H1 (cell line): ENCODE measurements around the gene CRK. TPM values are rescaled to one million over a fixed set of nuclear protein-coding genes. Genes with fewer than 3 reads are reported as not detected.

Experiments
- CTCF ChIA-PET: fragments of 300-600 bp; sonication (Branson Sonifier 250); formaldehyde crosslinking; loops from one replicate; lab custom pipeline; 2021; ENCODE audit not compliant: partially characterized antibody; lab: Charles Lee
- POLR2A ChIA-PET: fragments of 300-600 bp; sonication (Branson Sonifier 250); formaldehyde crosslinking; loops from one replicate; lab custom pipeline; 2021; ENCODE audit warnings: inconsistent platforms; ENCODE audit not compliant: partially characterized antibody; lab: Charles Lee
- DNase-seq, 2 experiments: peaks; one replicate each; pipeline versions ENCODE4 v3.0.0 to v3.0.0-alpha.2; 2010 to 2022; ENCODE audit warnings: low spot score in 2 of 2, low read depth in 1 of 2, mixed read lengths in 1 of 2
- FAIRE-seq: peaks from 2 replicates; lab custom pipeline; 2011; peaks lifted over from hg19 to GRCh38; lab: Jason Lieb, UNC
- H2AFZ ChIP-seq: 2 replicates; pipeline ENCODE4 v1.8.1; 2012; ENCODE audit warnings: low read length, inconsistent platforms
- H2AK5ac ChIP-seq: 2 replicates; pipeline ENCODE4 v1.6.1; 2013; ENCODE audit warnings: low read depth, low read length
- H2BK120ac ChIP-seq: replicated peaks from 2 replicates; pipeline ENCODE3; 2013; ENCODE audit warnings: low read depth, low read length, inconsistent platforms
- H2BK12ac ChIP-seq: 2 replicates; pipeline ENCODE4 v1.6.1; 2013; ENCODE audit warnings: low read depth, low read length
- H2BK15ac ChIP-seq: 2 replicates; pipeline ENCODE4 v1.6.1; 2013; ENCODE audit warnings: low read length
- H2BK20ac ChIP-seq: 2 replicates; pipeline ENCODE4 v1.6.1; 2013; ENCODE audit warnings: low read length
- H2BK5ac ChIP-seq: 2 replicates; pipeline ENCODE4 v1.6.1; 2013; ENCODE audit warnings: low read depth, low read length
- H3K14ac ChIP-seq: 2 replicates; pipeline ENCODE4 v1.6.1; 2013; ENCODE audit warnings: inconsistent platforms; ENCODE audit not compliant: insufficient read length
- H3K18ac ChIP-seq: 2 replicates; pipeline ENCODE4 v1.6.1; 2013; ENCODE audit warnings: low read length; ENCODE audit errors: extremely low read depth
- H3K23ac ChIP-seq: 2 replicates; pipeline ENCODE4 v1.6.1; 2013; ENCODE audit warnings: inconsistent platforms; ENCODE audit not compliant: insufficient read length
- H3K23me2 ChIP-seq: 2 replicates; pipeline ENCODE4 v1.6.1; 2013; ENCODE audit warnings: low read depth, low read length
- H3K27ac ChIP-seq: 2 replicates; pipeline ENCODE4 v1.6.1; 2011; ENCODE audit warnings: low read depth, low read length, inconsistent platforms
- H3K27me3 ChIP-seq, 4 experiments: replicated peaks in 1 of 4; 1 replicate in 1 of 4; 2 replicates in 3 of 4; pipeline versions ENCODE4 v1.6.1 to v1.8.1; 2011 to 2013; ENCODE audit warnings: low read length in 3 of 4, mild to moderate bottlenecking in 3 of 4, inconsistent platforms in 2 of 4, mixed read lengths in 2 of 4, moderate library complexity in 1 of 4; ENCODE audit not compliant: control insufficient read depth in 3 of 4, insufficient read depth in 3 of 4; ENCODE audit errors: extremely low read depth in 1 of 4
- H3K36me3 ChIP-seq, 4 experiments: 2 replicates each; pipeline versions ENCODE4 v1.6.1 to v1.8.1; 2011 to 2013; ENCODE audit warnings: mild to moderate bottlenecking in 4 of 4, low read length in 3 of 4, moderate library complexity in 2 of 4, control low read depth in 1 of 4, inconsistent platforms in 1 of 4; ENCODE audit not compliant: insufficient read depth in 4 of 4, control insufficient read depth in 2 of 4
- H3K4ac ChIP-seq: replicated peaks from 2 replicates; pipeline ENCODE3; 2013; ENCODE audit warnings: low read length, low read depth, mixed read lengths, inconsistent platforms; ENCODE audit not compliant: insufficient read length
- H3K4me1 ChIP-seq, 4 experiments: replicated peaks in 1 of 4; 1 replicate in 1 of 4; 2 replicates in 3 of 4; pipeline versions ENCODE4 v1.6.1 to v1.8.1; 2011 to 2013; ENCODE audit warnings: low read length in 3 of 4, inconsistent platforms in 2 of 4, mixed read lengths in 1 of 4; ENCODE audit not compliant: insufficient read depth in 4 of 4, control insufficient read depth in 3 of 4
- H3K4me2 ChIP-seq, 2 experiments: 2 replicates each; pipeline versions ENCODE4 v1.6.1 to v1.8.1; 2011 to 2013; ENCODE audit warnings: low read depth in 2 of 2, low read length in 2 of 2, control low read depth in 1 of 2, inconsistent platforms in 1 of 2, mild to moderate bottlenecking in 1 of 2; ENCODE audit not compliant: insufficient read depth in 1 of 2
- H3K4me3 ChIP-seq, 4 experiments: fragments of 200-600, 300-600 bp in 1 of 4; sonication (generic), shearing (Covaris generic), sonication (Bioruptor Twin) in 1 of 4; 2 replicates each; pipeline versions ENCODE4 v1.5.1 to v1.8.1; 2011 to 2016; ENCODE audit warnings: low read length in 4 of 4, low read depth in 3 of 4, control low read depth in 2 of 4, inconsistent platforms in 2 of 4, mild to moderate bottlenecking in 2 of 4, mixed read lengths in 1 of 4, moderate library complexity in 1 of 4; ENCODE audit not compliant: insufficient read depth in 2 of 4; ENCODE audit errors: extremely low read depth in 1 of 4
- H3K56ac ChIP-seq: replicated peaks from 2 replicates; pipeline ENCODE3; 2013; ENCODE audit warnings: low read depth, mild to moderate bottlenecking, mixed read lengths, low read length, inconsistent platforms; ENCODE audit not compliant: insufficient read length
- H3K79me1 ChIP-seq: 2 replicates; pipeline ENCODE4 v1.6.1; 2013; ENCODE audit warnings: low read depth, low read length, control low read depth
- H3K79me2 ChIP-seq, 2 experiments: 2 replicates each; pipeline versions ENCODE4 v1.6.1 to v1.8.1; 2012 to 2013; ENCODE audit warnings: low read length in 2 of 2, mild to moderate bottlenecking in 2 of 2, inconsistent platforms in 1 of 2; ENCODE audit not compliant: insufficient read depth in 2 of 2, control insufficient read depth in 1 of 2
- H3K9ac ChIP-seq, 4 experiments: replicated peaks in 1 of 4; 1 replicate in 1 of 4; 2 replicates in 3 of 4; pipeline versions ENCODE4 v1.6.1 to v1.8.1; 2011 to 2013; ENCODE audit warnings: low read depth in 3 of 4, low read length in 3 of 4, control low read depth in 2 of 4, mild to moderate bottlenecking in 2 of 4, moderate library complexity in 2 of 4, inconsistent platforms in 1 of 4; ENCODE audit errors: extremely low read depth in 1 of 4
- H3K9me3 ChIP-seq, 2 experiments: 2 replicates each; pipeline versions ENCODE4 v1.6.1 to v1.8.1; 2012 to 2013; ENCODE audit warnings: mild to moderate bottlenecking in 2 of 2, moderate library complexity in 2 of 2, control low read depth in 1 of 2, inconsistent platforms in 1 of 2, low read depth in 1 of 2, low read length in 1 of 2, mixed read lengths in 1 of 2; ENCODE audit not compliant: insufficient read depth in 2 of 2
- H4K20me1 ChIP-seq, 2 experiments: replicated peaks in 1 of 2; 2 replicates each; pipeline versions ENCODE3 to v1.8.1; 2011 to 2013; ENCODE audit warnings: inconsistent platforms in 2 of 2, low read length in 2 of 2, mild to moderate bottlenecking in 1 of 2; ENCODE audit not compliant: insufficient read depth in 2 of 2, control insufficient read depth in 1 of 2
- H4K5ac ChIP-seq: 2 replicates; pipeline ENCODE4 v1.6.1; 2013; ENCODE audit warnings: low read length, low read depth, mixed read lengths, inconsistent platforms; ENCODE audit not compliant: insufficient read length
- H4K8ac ChIP-seq: 2 replicates; pipeline ENCODE4 v1.8.0; 2013; ENCODE audit warnings: mild to moderate bottlenecking, moderate library complexity, low read length, inconsistent platforms; ENCODE audit not compliant: insufficient read depth; ENCODE audit errors: extremely low read depth
- H4K91ac ChIP-seq: replicated peaks from 2 replicates; pipeline ENCODE3; 2013; ENCODE audit warnings: low read length, mixed read lengths, inconsistent platforms; ENCODE audit not compliant: insufficient read length
- BCL11A ChIP-seq, 2 experiments: IDR thresholded peaks; one replicate each; pipeline ENCODE4 v1.6.1; 2011; ENCODE audit warnings: low read depth in 2 of 2, low read length in 2 of 2, mild to moderate bottlenecking in 2 of 2
- CTCF ChIP-seq, 3 experiments: IDR thresholded peaks; 1 replicate in 2 of 3; 2 replicates in 1 of 3; pipeline versions ENCODE4 v1.5.1 to v1.6.1; 2011; ENCODE audit warnings: low read length in 3 of 3, mild to moderate bottlenecking in 3 of 3, inconsistent platforms in 2 of 3, low read depth in 1 of 3, moderate library complexity in 1 of 3; ENCODE audit not compliant: insufficient read depth in 1 of 3; ENCODE audit errors: control extremely low read depth in 1 of 3
- GABPA ChIP-seq: IDR thresholded peaks from 2 replicates; pipeline ENCODE4 v1.6.1; 2011; ENCODE audit warnings: mild to moderate bottlenecking, low read length, moderate library complexity, borderline replicate concordance; ENCODE audit not compliant: insufficient read depth
- NRF1 ChIP-seq: IDR thresholded peaks from 2 replicates; pipeline ENCODE4 v1.6.1; 2011; ENCODE audit warnings: mild to moderate bottlenecking, low read depth, low read length, improper control_type of control experiment
- PHF8 ChIP-seq: fragments of 200-600 bp; sonication (generic); conservative IDR thresholded peaks from 2 replicates; pipeline ENCODE4 v1.7.1; 2012; ENCODE audit warnings: low read depth, mild to moderate bottlenecking, inconsistent platforms, low read length, moderate library complexity
- RFX5 ChIP-seq: IDR thresholded peaks from 2 replicates; pipeline ENCODE4 v1.6.1; 2011; ENCODE audit warnings: low read depth, low read length, improper control_type of control experiment, borderline replicate concordance
- RNF2 ChIP-seq: fragments of 200-900, 300-1000 bp; sonication (generic); IDR thresholded peaks from 2 replicates; pipeline ENCODE4 v1.7.1; 2016; ENCODE audit warnings: borderline replicate concordance, low read depth, mild to moderate bottlenecking, antibody characterized with exemption, low read length; ENCODE audit not compliant: poor library complexity, severe bottlenecking; ENCODE audit errors: missing control alignments
- SIX5 ChIP-seq: IDR thresholded peaks from 2 replicates; pipeline ENCODE4 v1.6.1; 2011; ENCODE audit warnings: mild to moderate bottlenecking, low read depth, low read length
- USF2 ChIP-seq: IDR thresholded peaks from 2 replicates; pipeline ENCODE4 v1.6.1; 2011; ENCODE audit warnings: low read length, improper control_type of control experiment
- WGBS, 2 experiments: shearing (Covaris generic) in 1 of 2; methylation state at CpG; one replicate each; pipeline versions ENCODE4 v1.1.6 to v1.1.7; 2013 to 2015; ENCODE audit warnings: low lambda C conversion rate in 2 of 2, mixed read lengths in 2 of 2, inconsistent platforms in 1 of 2, low coverage in 1 of 2, missing lambda C conversion rate in 1 of 2; ENCODE audit not compliant: insufficient replicate concordance in 2 of 2, insufficient coverage in 1 of 2, insufficient read length in 1 of 2; ENCODE audit errors: extremely low coverage in 1 of 2, missing lambda C conversion rate in 1 of 2; 5-methylcytosine and 5-hydroxymethylcytosine counted together
- polyA plus RNA-seq, 7 experiments: library from polyadenylated mRNA; depleted of rRNA in 3 of 7; stranded (reverse) in 5 of 7; unstranded in 2 of 7; fragments of >200 nt in 5 of 7; fragments of 200-250 nt in 2 of 7; gene quantifications; 1 replicate in 5 of 7; 2 replicates in 1 of 7; 4 replicates in 1 of 7; pipeline versions ENCODE4 v1.2.1 to v1.2.3, GENCODE V29; 2011 to 2013; ENCODE audit warnings: missing spikeins in 2 of 7, mixed read lengths in 2 of 7
- total RNA-seq: library from RNA; stranded (reverse); fragmentation: NEBNext Ultra II Directional; extraction: Animal tissue kit (Norgen Biotek cat#: 25700); gene quantifications from 2 replicates; pipeline ENCODE4 v1.2.1, GENCODE V29; 2021

CRK gene
- total and polyA plus RNA-seq, 2 of the 8 experiments (the other 6 are each of a cell fraction or from before 2014, with no cell fraction given) = 32.8 to 57.1 TPM

- H3K9ac ChIP-seq = no peak overlapping the region
- no peaks in the 10 kb centered on the region for H3K9me3 ChIP-seq
- H3K27me3 ChIP-seq = no peaks in the 10 kb centered on the region
- no peak overlapping the region for H3K4me2 ChIP-seq
- H2BK15ac ChIP-seq = no peak overlapping the region
- H4K91ac ChIP-seq = no peak overlapping the region
- H3K56ac ChIP-seq = no peak overlapping the region
- no peak overlapping the region for H2BK20ac ChIP-seq
- H4K20me1 ChIP-seq = peaks cover 3 to 18% of the 10 kb centered on the region in 2 experiments
- H2BK5ac ChIP-seq = no peak overlapping the region
- H3K4me3 ChIP-seq = no peak overlapping the region
- H2AFZ ChIP-seq = no peak overlapping the region
- CTCF ChIA-PET = interaction anchor here (0.6 to 1.8 kb wide), 3 partner anchors 11 to 517 kb away, joined by 3 to 6 read pairs (median 4); no protein-coding TSS in a partner anchor
- H3K4me1 ChIP-seq = peaks cover 0 to 6% (median 3%) of the 10 kb centered on the region in 4 experiments; a peak in 3 of 7 replicates
- no peak overlapping the region for H3K18ac ChIP-seq
- H4K5ac ChIP-seq = no peak overlapping the region
- peaks cover 3% of the 10 kb centered on the region for H3K79me1 ChIP-seq
- H3K27ac ChIP-seq = no peak overlapping the region
- no peak overlapping the region for H3K14ac ChIP-seq
- POLR2A ChIA-PET = interaction anchor here (1.0 to 3.5 kb wide), 3 partner anchors 9 to 56 kb away, joined by 3 to 13 read pairs (median 5); no protein-coding TSS in a partner anchor
- WGBS, 2 experiments = 85% methylated on average over 5 of the region's 5 CpGs; no CpG with 5 or more reads in 1 of the 2 experiments
- H3K36me3 ChIP-seq = peaks cover 0 to 6% (median 0%) of the 10 kb centered on the region in 4 experiments; a peak in 1 of 8 replicates
- DNase-seq = no peak
- H2AK5ac ChIP-seq = no peak overlapping the region
- no peak overlapping the region for H4K8ac ChIP-seq
- peaks cover 9% of the 10 kb centered on the region for H3K23me2 ChIP-seq
- peaks cover 60 to 80% of the 10 kb centered on the region in 2 experiments for H3K79me2 ChIP-seq
- FAIRE-seq = no peak
- H2BK12ac ChIP-seq = no peak overlapping the region
- no peak overlapping the region for H3K4ac ChIP-seq
- no peak overlapping the region for H3K23ac ChIP-seq
- no peak overlapping the region for H2BK120ac ChIP-seq
- TF ChIP-seq GABPA (no peak), BCL11A (IDR thresholded peaks at IDR 0.05; ENCODE audit: low read depth in 2 of 2, low read length in 2 of 2) (no peak), RNF2 (no peak), PHF8 (no peak), NRF1 (no peak), CTCF (IDR thresholded peaks at IDR 0.05; ENCODE audit: control extremely low read depth in 1 of 3, insufficient read depth in 1 of 3, low read depth in 1 of 3, low read length in 3 of 3) (no peak), USF2 (no peak), RFX5 (no peak), SIX5 (no peak)
Observed at GRCh38 chr17:1452836-1453235, 3.2 kb downstream of the CRK start.
